ENCODE measurements around the gene RGS6.

GRCh38 chr14:72599579-72600470 is 667.6 kb downstream of the RGS6 start:
- TF ChIP-seq CTCF (IDR thresholded peaks at IDR 0.05; ENCODE audit: insufficient read depth, low read depth, low read length) (no peak), EZH2 (IDR thresholded peaks at IDR 0.05; ENCODE audit: insufficient read depth, low read length) (no peak)

Measured in astrocyte (in vitro differentiated cells and primary cell).